Ovary (tissue), 9 donors: ENCODE results near the gene OLIG1. TPM values are rescaled to one million over a fixed set of nuclear protein-coding genes. Genes with fewer than 3 reads are reported as not detected.

Experiments used
- DNase-seq, 5 donors: peaks; one replicate each; pipeline ENCODE4 v3.0.0-alpha.2; 2019 to 2020
- H3K27ac ChIP-seq, 2 donors: fragments of 200-600 bp; one replicate each; pipeline versions ENCODE4 v1.5.1 to v1.8.0; 2019 to 2022
- H3K27me3 ChIP-seq: fragments of 200-600 bp; one replicate; pipeline ENCODE4 v1.8.0; 2022
- H3K36me3 ChIP-seq: fragments of 200-600 bp; sonication (generic); one replicate; pipeline ENCODE4 v1.5.1; 2019
- H3K4me1 ChIP-seq: one replicate; pipeline ENCODE4 v1.8.1; 2013; ENCODE audit warnings: mild to moderate bottlenecking, moderate library complexity; ENCODE audit not compliant: insufficient read depth
- H3K4me3 ChIP-seq: fragments of 200-600 bp; sonication (generic); one replicate; pipeline ENCODE4 v1.5.1; 2017
- H3K9me3 ChIP-seq, 2 donors: fragments of 200-600 bp in 1 of 2; sonication (generic) in 1 of 2; one replicate each; pipeline versions ENCODE4 v1.5.1 to v1.8.1; 2013 to 2019; ENCODE audit warnings: mild to moderate bottlenecking in 1 of 2, moderate library complexity in 1 of 2
- CTCF ChIP-seq, 3 donors: fragments of 450-650 bp in 2 of 3; fragments of 200-600 bp in 1 of 3; IDR thresholded peaks; one replicate each; pipeline versions ENCODE4 v1.5.1 to v1.8.0; 2016 to 2022; ENCODE audit warnings: antibody characterized with exemption in 3 of 3, mild to moderate bottlenecking in 1 of 3
- EP300 ChIP-seq: sonication (generic); formaldehyde crosslinking; IDR thresholded peaks from one replicate; pipeline ENCODE4 v1.6.1; 2017; ENCODE audit warnings: antibody characterized with exemption
- POLR2A ChIP-seq: fragments of 450-650 bp; IDR thresholded peaks from one replicate; pipeline ENCODE4 v1.6.1; 2017; ENCODE audit warnings: antibody characterized with exemption, mild to moderate bottlenecking, moderate library complexity
- WGBS, 3 donors: extraction: QIAGEN DNeasy Blood & Tissue Kit in 1 of 3; methylation state at CpG; one replicate each; pipeline versions ENCODE4 v1.1.5 to v1.1.7; 2013 to 2017; 5-methylcytosine and 5-hydroxymethylcytosine counted together
- intact Hi-C, 4 donors: fragments of 100-400 bp; cut with DNase I; formaldehyde crosslinking; loops; one replicate each; pipeline versions ENCODE4 v1.11.0 to v1.15.1; 2022 to 2023
- polyA plus RNA-seq, 2 donors: library from polyadenylated mRNA; stranded (reverse); fragments of 200-250 nt in 1 of 2; fragments of 350-450 nt in 1 of 2; fragmentation: Illumina TruSeq in 1 of 2; extraction: RNeasy Lipid Tissue Mini Kit (QIAGEN cat#74804) in 1 of 2; gene quantifications; one replicate each; pipeline ENCODE4 v1.2.3, GENCODE V29; 2013 to 2014
- total RNA-seq, 7 donors: library from RNA; depleted of rRNA in 2 of 7; stranded (reverse); fragments of >200 nt in 2 of 7; fragmentation: NEBNext Ultra II Directional in 3 of 7; extraction: Animal tissue kit (Norgen Biotek cat#: 25700) in 3 of 7; gene quantifications; one replicate each; pipeline versions ENCODE4 v1.1.0 to v1.2.4, GENCODE V29; 2016 to 2023
- donor health status: DM: no; HTN: no; CAD: no; lungs with moderate emphysema.
- donor health status: DM: no; HTN: no; CAD: no.
- donor health status: Bipolar disorder and iron deficiency.
- donor health status: DM: yes; HTN: yes; CAD: no.
- donor health status: DM: no; HTN: no; CAD: no.
- donor health status: DM: yes; HTN: yes; CAD: no.

Gene OLIG1
- total and polyA plus RNA-seq, 9 donors: not detected

- DNase-seq: no peak
- no peak overlapping the region for H3K4me3 ChIP-seq
- H3K27ac ChIP-seq: no peak overlapping the region
- H3K9me3 ChIP-seq: no peaks in the 10 kb centered on the region
- no peaks in the 10 kb centered on the region for H3K4me1 ChIP-seq
- intact Hi-C loops: no loop called here
- TF ChIP-seq CTCF (IDR thresholded peaks at IDR 0.05) (no peak), POLR2A (no peak), EP300 (no peak)
- H3K27me3 ChIP-seq: no peaks in the 10 kb centered on the region
- 20 to 33% (median 23%) methylated on average over 4 of the region's 4 CpGs for WGBS, 3 donors
- H3K36me3 ChIP-seq: no peaks in the 10 kb centered on the region
Measured at GRCh38 chr21:33042812-33043211, 27.1 kb upstream of the OLIG1 start.

GRCh38 chr21:33046455-33046854, 23.5 kb upstream of the OLIG1 start:
- no peaks in the 10 kb centered on the region for H3K27me3 ChIP-seq
- H3K4me3 ChIP-seq: no peak overlapping the region
- no peaks in the 10 kb centered on the region for H3K9me3 ChIP-seq
- no peak for DNase-seq
- H3K36me3 ChIP-seq: no peaks in the 10 kb centered on the region
- WGBS, 3 donors: 59 to 70% (median 66%) methylated on average over 8 of the region's 8 CpGs
- H3K27ac ChIP-seq: no peak overlapping the region
- intact Hi-C loops: no loop called here
- TF ChIP-seq EP300 (no peak), POLR2A (no peak)
- H3K4me1 ChIP-seq: no peaks in the 10 kb centered on the region

DNA sequence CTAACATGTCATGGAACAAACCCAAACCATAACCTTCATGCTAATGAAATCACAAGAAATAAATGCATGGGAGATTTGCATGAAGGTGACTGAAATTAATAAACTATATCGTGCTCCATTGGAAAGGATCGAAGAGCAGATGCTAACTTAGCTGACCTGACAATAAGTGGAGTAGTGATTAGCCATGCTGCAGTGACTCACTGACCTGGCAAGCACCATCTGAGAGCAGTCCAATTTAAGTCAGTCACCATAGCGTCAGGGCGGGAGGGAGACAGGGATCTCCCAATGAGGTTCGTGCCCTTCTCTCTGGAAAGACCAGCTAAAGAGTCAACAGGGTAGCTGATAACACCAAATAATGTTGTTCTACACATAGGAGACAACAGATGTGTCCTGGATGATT, 22.7 kb upstream of the OLIG1 start:
- Histone ChIP-seq H3K4me3 (no peak overlapping the region), H3K27ac (no peak overlapping the region), H3K4me1 (no peaks in the 10 kb centered on the region), H3K36me3 (no peaks in the 10 kb centered on the region), H3K9me3 (no peaks in the 10 kb centered on the region), H3K27me3 (no peaks in the 10 kb centered on the region)
- no peak for TF ChIP-seq CTCF (IDR thresholded peaks at IDR 0.05)
- TF ChIP-seq POLR2A: no peak
- no peak for TF ChIP-seq EP300
- DNase-seq: no peak
- intact Hi-C loops: no loop called here
- WGBS, 3 donors: 53 to 60% (median 59%) methylated on average over 5 of the region's 5 CpGs

GRCh38 chr21:33051925-33052324, 18.0 kb upstream of the OLIG1 start:
- Histone ChIP-seq H3K9me3 (no peaks in the 10 kb centered on the region), H3K36me3 (no peaks in the 10 kb centered on the region), H3K27me3 (no peaks in the 10 kb centered on the region), H3K4me3 (no peak overlapping the region), H3K4me1 (no peaks in the 10 kb centered on the region), H3K27ac (no peak overlapping the region)
- intact Hi-C loops: no loop called here
- 83 to 86% (median 85%) methylated on average over 16 of the region's 16 CpGs for WGBS, 3 donors
- TF ChIP-seq EP300 (no peak), POLR2A (no peak), CTCF (IDR thresholded peaks at IDR 0.05) (no peak)
- DNase-seq: no peak

DNA sequence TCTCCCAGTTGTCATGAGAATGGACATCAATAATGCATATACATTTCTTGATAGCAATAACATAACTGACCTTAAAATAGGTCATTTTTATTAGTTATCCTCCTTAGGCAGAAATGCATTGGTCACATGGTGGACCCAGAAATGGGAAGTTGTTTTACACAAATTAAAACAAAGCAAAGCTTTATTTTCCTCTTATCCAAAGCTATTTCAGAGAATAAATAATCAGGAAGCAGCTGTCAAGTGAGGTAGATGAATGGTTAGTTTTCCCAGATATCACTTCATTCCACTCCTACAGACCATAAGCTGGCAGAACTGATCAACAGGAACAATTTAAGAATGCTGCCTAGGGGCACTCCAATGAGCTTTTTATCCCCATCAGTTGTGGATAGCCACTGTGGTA, 16.0 kb upstream of the OLIG1 start:
- intact Hi-C loops: no loop called here
- H3K4me3 ChIP-seq: no peak overlapping the region
- no peak overlapping the region for H3K27ac ChIP-seq
- H3K4me1 ChIP-seq: no peaks in the 10 kb centered on the region
- no peak for TF ChIP-seq POLR2A
- no peaks in the 10 kb centered on the region for H3K9me3 ChIP-seq
- no peak for DNase-seq
- H3K36me3 ChIP-seq: no peaks in the 10 kb centered on the region
- H3K27me3 ChIP-seq: no peaks in the 10 kb centered on the region

- no peak for DNase-seq
- Histone ChIP-seq H3K9me3 (no peaks in the 10 kb centered on the region), H3K27me3 (no peaks in the 10 kb centered on the region), H3K27ac (no peak overlapping the region), H3K4me3 (no peak overlapping the region), H3K4me1 (no peaks in the 10 kb centered on the region), H3K36me3 (no peaks in the 10 kb centered on the region)
- 69 to 82% (median 76%) methylated on average over 5 of the region's 5 CpGs for WGBS, 3 donors
- TF ChIP-seq CTCF (IDR thresholded peaks at IDR 0.05) (no peak), POLR2A (no peak), EP300 (no peak)
- intact Hi-C loops: loop anchor here in 1 of 4 donors (5.0 kb wide), 1 partner anchor 34 kb away; no protein-coding TSS in a partner anchor
Measured at GRCh38 chr21:33055991-33056390, 13.9 kb upstream of the OLIG1 start.
